ENCODE data around the gene N4BP3. TPM values are rescaled to one million over a fixed set of nuclear protein-coding genes. Genes with fewer than 3 reads are reported as not detected.

N4BP3 gene
- total and polyA plus RNA-seq, 2 of the 4 experiments (the other 2 are of a cell fraction), result 0.14 to 0.18 TPM

- ChIA-PET POLR2A (ENCODE audit: unreplicated experiment) (no interaction called here), CTCF (no interaction called here)
- Histone ChIP-seq H3K9ac (ENCODE audit: low read depth, low read length) (no peak overlapping the region), H2BK5ac (ENCODE audit: low read depth, low read length, poor library complexity, severe bottlenecking) (no peak overlapping the region), H2BK15ac (ENCODE audit: low read depth, low read length) (no peak overlapping the region), H3K4me2 (ENCODE audit: low read depth, low read length) (no peak overlapping the region), H4K8ac (ENCODE audit: low read depth in 2 of 2, low read length in 2 of 2) (no peak overlapping the region), H3K9me3 (ENCODE audit: control insufficient read depth, insufficient read depth, low read length) (no peaks in the 10 kb centered on the region), H2AFZ (replicated peaks; ENCODE audit: low read length, poor library complexity) (no peak overlapping the region), H4K91ac (ENCODE audit: insufficient read depth, low read depth, low read length) (no peak overlapping the region), H3K36me3 (ENCODE audit: control insufficient read depth, insufficient read depth, low read length) (no peaks in the 10 kb centered on the region), H3K14ac (replicated peaks; ENCODE audit: low read depth, low read length) (no peak overlapping the region), H3K27ac (ENCODE audit: insufficient read depth, low read length) (no peak overlapping the region), H3K4ac (ENCODE audit: low read depth, low read length) (no peak overlapping the region), H3K79me1 (ENCODE audit: low read depth in 1 of 2, low read length in 2 of 2) (no peaks in the 10 kb centered on the region), H3K27me3 (ENCODE audit: control insufficient read depth, insufficient read depth, low read length) (peaks cover 5% of the 10 kb centered on the region), H2BK20ac (ENCODE audit: low read depth, low read length) (no peak overlapping the region), H3K4me3 (ENCODE audit: insufficient read depth, low read depth, low read length) (no peak overlapping the region), H2BK120ac (ENCODE audit: low read depth, low read length) (no peak overlapping the region), H3K9me1 (ENCODE audit: insufficient read depth, low read length) (no peaks in the 10 kb centered on the region), H2AK9ac (replicated peaks; ENCODE audit: low read depth, low read length, poor library complexity) (no peak overlapping the region), H3K18ac (ENCODE audit: low read depth, low read length) (no peak overlapping the region), H3K4me1 (ENCODE audit: control insufficient read depth, insufficient read depth, low read length) (peaks cover 6% of the 10 kb centered on the region; the same call in 1 of the 2 replicates), H4K5ac (ENCODE audit: low read depth, low read length) (no peak overlapping the region), H3K23ac (ENCODE audit: low read depth, low read length) (no peak overlapping the region), H3K56ac (ENCODE audit: extremely low read depth, insufficient read depth, low read length) (no peak overlapping the region), H4K20me1 (ENCODE audit: insufficient read depth, low read length) (no peaks in the 10 kb centered on the region; the same call in 1 of the 2 replicates), H2AK5ac (ENCODE audit: low read depth, low read length) (no peak overlapping the region)
- DNase-seq (no peak), ATAC-seq (ENCODE audit: low read depth) (no peak)
- TF ChIP-seq CHD1 (IDR thresholded peaks at IDR 0.05; ENCODE audit: low read depth, low read length), result no peak
- no peak for TF ChIP-seq RCOR1 (IDR thresholded peaks at IDR 0.05; ENCODE audit: insufficient replicate concordance, low read length)
- TF ChIP-seq MAFK (IDR thresholded peaks at IDR 0.05; ENCODE audit: low read depth, low read length), result no peak
- no peak for TF ChIP-seq RFX5 (IDR thresholded peaks at IDR 0.05; ENCODE audit: low read depth, low read length)
- no peak for TF ChIP-seq SMC3 (IDR thresholded peaks at IDR 0.05; ENCODE audit: low read depth, low read length)
- no peak for TF ChIP-seq USF2 (IDR thresholded peaks at IDR 0.05; ENCODE audit: low read depth, low read length)
- TF ChIP-seq CTCF (conservative IDR thresholded peaks at IDR 0.05; ENCODE audit: low read depth, low read length), result no peak
- TF ChIP-seq MAZ (IDR thresholded peaks at IDR 0.05; ENCODE audit: borderline replicate concordance, low read depth, low read length), result no peak
- no peak for TF ChIP-seq FOS (IDR thresholded peaks at IDR 0.05; ENCODE audit: low read depth, low read length)
- intact Hi-C loops (cut with micrococcal nuclease), result no loop called here
- WGBS, 2 experiments (ENCODE audit: extremely low coverage in 2 of 2, insufficient read length in 1 of 2), result no CpG with 5 or more reads among the region's 13 CpGs
- in situ Hi-C loops (cut with MboI; ENCODE audit: low sequenced_read_pairs), result no loop called here
- no TSS peak for BruUV-seq (replicated peaks)
- dilution Hi-C loops (cut with HindIII; ENCODE audit: low sequenced_read_pairs, unreplicated experiment), result no loop called here
Measured at GRCh38 chr5:178123094-178123965, 10.0 kb downstream of the N4BP3 start.

All from IMR-90 (cell line).